DND-41 (cell line): ENCODE measurements around the gene RSPH6A.

Experiments
- ATAC-seq: fragments of 200-7000 bp; cut with Tn5 transposase; 3 replicates; pipeline ENCODE4 v1.9.1; 2021; ENCODE audit warnings: low read depth; ENCODE audit not compliant: insufficient read depth
- DNase-seq: peaks from one replicate; pipeline ENCODE4 v3.0.0-alpha.2; 2020
- H2AFZ ChIP-seq: 2 replicates; pipeline ENCODE4 v1.6.0; 2012; ENCODE audit warnings: low read depth, low read length
- H3K27ac ChIP-seq: 2 replicates; pipeline ENCODE4 v1.5.1; 2012; ENCODE audit warnings: low read length, inconsistent platforms
- H3K27me3 ChIP-seq: fragments of 200-600 bp; sonication (generic); 2 replicates; pipeline ENCODE4 v1.6.0; 2012; ENCODE audit warnings: low read length, mild to moderate bottlenecking, inconsistent platforms; ENCODE audit not compliant: insufficient read depth, poor library complexity
- H3K36me3 ChIP-seq: 2 replicates; pipeline ENCODE4 v1.5.1; 2012; ENCODE audit warnings: low read length, inconsistent platforms; ENCODE audit not compliant: insufficient read depth
- H3K4me1 ChIP-seq: 2 replicates; pipeline ENCODE4 v1.5.1; 2012; ENCODE audit warnings: mild to moderate bottlenecking, low read length; ENCODE audit not compliant: insufficient read depth
- H3K4me2 ChIP-seq: 2 replicates; pipeline ENCODE4 v1.6.0; 2012; ENCODE audit warnings: mild to moderate bottlenecking, moderate library complexity, low read length, inconsistent platforms; ENCODE audit not compliant: insufficient read depth
- H3K4me3 ChIP-seq, 2 experiments: fragments of 200-600 bp in 1 of 2; shearing (Covaris generic) in 1 of 2; 2 replicates each; pipeline ENCODE4 v1.5.1; 2012 to 2016; ENCODE audit warnings: inconsistent platforms in 2 of 2, low read length in 2 of 2, mild to moderate bottlenecking in 2 of 2, low read depth in 1 of 2, moderate library complexity in 1 of 2
- H3K79me2 ChIP-seq: 2 replicates; pipeline ENCODE4 v1.6.0; 2012; ENCODE audit warnings: low read length, inconsistent platforms; ENCODE audit not compliant: insufficient read depth
- H3K9ac ChIP-seq: 2 replicates; pipeline ENCODE4 v1.6.0; 2012; ENCODE audit warnings: low read depth, mild to moderate bottlenecking, inconsistent platforms, low read length, moderate library complexity
- H3K9me3 ChIP-seq: 2 replicates; pipeline ENCODE4 v1.5.1; 2012; ENCODE audit warnings: low read length, moderate library complexity, mild to moderate bottlenecking, inconsistent platforms; ENCODE audit not compliant: insufficient read depth, severe bottlenecking
- H4K20me1 ChIP-seq: 2 replicates; pipeline ENCODE4 v1.6.0; 2012; ENCODE audit warnings: low read length; ENCODE audit not compliant: insufficient read depth
- CTCF ChIP-seq: IDR thresholded peaks from 2 replicates; pipeline ENCODE4 v1.5.1; 2012; ENCODE audit warnings: borderline replicate concordance, low read length, moderate library complexity, mild to moderate bottlenecking; ENCODE audit not compliant: poor library complexity, severe bottlenecking; ENCODE audit errors: extremely low read depth
- EZH2 ChIP-seq: IDR thresholded peaks from 3 replicates; pipeline ENCODE4 v1.6.1; 2012; ENCODE audit warnings: borderline replicate concordance, low read depth, mild to moderate bottlenecking, moderate library complexity, low read length, inconsistent platforms; ENCODE audit not compliant: severe bottlenecking

RSPH6A gene

GRCh38 chr19:45789035-45789786, 25.9 kb downstream of the RSPH6A start:
- TF ChIP-seq CTCF = no peak
- Histone ChIP-seq H3K4me3 (no peak overlapping the region), H3K36me3 (peaks cover 53% of the 10 kb centered on the region), H3K27ac (no peak overlapping the region), H3K4me1 (peaks cover 21% of the 10 kb centered on the region), H3K27me3 (no peaks in the 10 kb centered on the region), H3K79me2 (peaks cover 19% of the 10 kb centered on the region), H3K4me2 (no peak overlapping the region), H4K20me1 (peaks cover 47% of the 10 kb centered on the region), H2AFZ (no peak overlapping the region), H3K9me3 (no peaks in the 10 kb centered on the region), H3K9ac (no peak overlapping the region)
- ATAC-seq (no peak), DNase-seq (no peak)

GRCh38 chr19:45786533-45786894, 28.6 kb downstream of the RSPH6A start:
- Histone ChIP-seq H4K20me1 (peaks cover 43% of the 10 kb centered on the region), H3K4me2 (no peak overlapping the region), H2AFZ (no peak overlapping the region), H3K27ac (no peak overlapping the region), H3K36me3 (peaks cover 53% of the 10 kb centered on the region), H3K27me3 (no peaks in the 10 kb centered on the region), H3K9ac (no peak overlapping the region), H3K4me1 (peaks cover 10% of the 10 kb centered on the region), H3K4me3 (no peak overlapping the region), H3K9me3 (no peaks in the 10 kb centered on the region), H3K79me2 (peaks cover 12% of the 10 kb centered on the region)
- ATAC-seq (no peak), DNase-seq (no peak)
- TF ChIP-seq CTCF (no peak), EZH2 (no peak)

- Histone ChIP-seq H3K9me3 (no peaks in the 10 kb centered on the region), H3K27ac (no peak overlapping the region), H3K4me2 (no peak overlapping the region), H3K9ac (no peak overlapping the region), H3K4me3 (no peak overlapping the region), H3K27me3 (no peaks in the 10 kb centered on the region), H2AFZ (no peak overlapping the region), H3K79me2 (peaks cover 6% of the 10 kb centered on the region), H4K20me1 (peaks cover 42% of the 10 kb centered on the region), H3K36me3 (peaks cover 52% of the 10 kb centered on the region), H3K4me1 (peaks cover 4% of the 10 kb centered on the region)
- ATAC-seq = no peak
- DNase-seq = no peak
- no peak for TF ChIP-seq EZH2
- no peak for TF ChIP-seq CTCF
Observed at GRCh38 chr19:45785781-45786532, 29.2 kb downstream of the RSPH6A start.
